Pons (tissue), 1 donor: ENCODE results near the gene PPM1H.
A peak's percentile ranks its signal among the peaks of the same experiment; 100 is the strongest.
"Not testable (repeated sequence)": the region's sequence is repeated elsewhere in the genome, so short reads cannot be mapped to it uniquely, and the experiment has no call there.

Experiments
- DNase-seq: peaks from one replicate; pipeline ENCODE4 v3.0.0-alpha.2; 2016; ENCODE audit warnings: low spot score

The PPM1H gene

GRCh38 chr12:62908674-62909073 lies 26.3 kb downstream of the PPM1H start:
- DNase-seq: no peak

GRCh38 chr12:62907561-62907960 lies 27.4 kb downstream of the PPM1H start:
- DNase-seq: no peak

- peak; percentile 57 for DNase-seq
Measured at GRCh38 chr12:62907078-62907477, 27.9 kb downstream of the PPM1H start.

GRCh38 chr12:62903151-62903550 lies 31.8 kb downstream of the PPM1H start:
- no peak for DNase-seq

GRCh38 chr12:62900686-62901272 lies 34.2 kb downstream of the PPM1H start:
- DNase-seq: no peak

- DNase-seq: peak; percentile 63
Measured at GRCh38 chr12:62899568-62900390, 35.2 kb downstream of the PPM1H start.

- DNase-seq: no peak
Measured at GRCh38 chr12:62898526-62898925, 36.4 kb downstream of the PPM1H start.

- DNase-seq: no peak
Measured at GRCh38 chr12:62895351-62895877, 39.5 kb downstream of the PPM1H start.

- DNase-seq: no peak
Measured at GRCh38 chr12:62893276-62893675, 41.7 kb downstream of the PPM1H start.

- no peak for DNase-seq
Measured at GRCh38 chr12:62891805-62892549, 43.0 kb downstream of the PPM1H start.

GRCh38 chr12:62888454-62889110 lies 46.4 kb downstream of the PPM1H start:
- DNase-seq: no peak

GRCh38 chr12:62886796-62887195 lies 48.2 kb downstream of the PPM1H start:
- no peak for DNase-seq

GRCh38 chr12:62885242-62885641 lies 49.7 kb downstream of the PPM1H start:
- no peak for DNase-seq

GRCh38 chr12:62884832-62885231 lies 50.1 kb downstream of the PPM1H start:
- DNase-seq: not testable (repeated sequence)

GRCh38 chr12:62882696-62883095 lies 52.3 kb downstream of the PPM1H start:
- DNase-seq: no peak

- no peak for DNase-seq
Measured at GRCh38 chr12:62882140-62882539, 52.8 kb downstream of the PPM1H start.

- no peak for DNase-seq
Measured at GRCh38 chr12:62879691-62880090, 55.3 kb downstream of the PPM1H start.

GRCh38 chr12:62879228-62879627 lies 55.7 kb downstream of the PPM1H start:
- DNase-seq: not testable (repeated sequence)

- no peak for DNase-seq
Measured at GRCh38 chr12:62878211-62878610, 56.7 kb downstream of the PPM1H start.

- no peak for DNase-seq
Measured at GRCh38 chr12:62876938-62877548, 57.9 kb downstream of the PPM1H start.

- DNase-seq: no peak
Measured at GRCh38 chr12:62873826-62874448, 61.0 kb downstream of the PPM1H start.
